ENCODE data around the gene NTN5.

NTN5 gene

GRCh38 chr19:48619692-48620585 is 52.9 kb downstream of the NTN5 start:
- Mint-ChIP-seq H3K36me3 (ENCODE audit: low read depth) (peaks cover 24% of the 10 kb centered on the region), H3K27ac (peak overlapping the region; percentile 100), H3K9me3 (no peaks in the 10 kb centered on the region), H3K4me1 (peaks cover 79% of the 10 kb centered on the region), H3K4me3 (peak overlapping the region; percentile 97), H3K27me3 (ENCODE audit: low read depth, poor library complexity) (no peaks in the 10 kb centered on the region)
- no peak for TF ChIP-seq CTCF (IDR thresholded peaks at IDR 0.05)
- no peak for DNase-seq

- H3K4me3 Mint-ChIP-seq: peak within 1 kb of the TSS; percentile 97
- H3K9me3 Mint-ChIP-seq: no peaks in the 10 kb centered on the region
- H3K27ac Mint-ChIP-seq: peak within 1 kb of the TSS; percentile 100
- peaks cover 78% of the 10 kb centered on the region for H3K4me1 Mint-ChIP-seq
- no peak for TF ChIP-seq CTCF (IDR thresholded peaks at IDR 0.05)
- peaks cover 24% of the 10 kb centered on the region for H3K36me3 Mint-ChIP-seq (ENCODE audit: low read depth)
- H3K27me3 Mint-ChIP-seq (ENCODE audit: low read depth, poor library complexity): no peaks in the 10 kb centered on the region
- DNase-seq: peak; percentile 95
These were observed 53.7 kb downstream of the NTN5 start, which contains the start of the genes RPL18 and SPHK2 for GRCh38 chr19:48618916-48619691. TSS of gene RPL18 (minus strand) at chr19:48619178. CDS start at chr19:48619143, 35 bp downstream. TSS of gene SPHK2 (plus strand) at chr19:48619506. CDS start at chr19:48620515, 1,009 bp downstream.

- no peak for TF ChIP-seq CTCF (IDR thresholded peaks at IDR 0.05)
- H3K36me3 Mint-ChIP-seq (ENCODE audit: low read depth): peaks cover 24% of the 10 kb centered on the region
- no peak for DNase-seq
These were observed 54.4 kb downstream of the NTN5 start for GRCh38 chr19:48618278-48618915.

GRCh38 chr19:48617146-48617937 is 55.5 kb downstream of the NTN5 start:
- Mint-ChIP-seq H3K27me3 (ENCODE audit: low read depth, poor library complexity) (no peaks in the 10 kb centered on the region), H3K36me3 (ENCODE audit: low read depth) (peaks cover 24% of the 10 kb centered on the region), H3K4me1 (peaks cover 71% of the 10 kb centered on the region), H3K9me3 (no peaks in the 10 kb centered on the region), H3K27ac (peak overlapping the region; percentile 71), H3K4me3 (peak overlapping the region; percentile 97)
- TF ChIP-seq CTCF (IDR thresholded peaks at IDR 0.05): no peak
- DNase-seq: no peak

More at GRCh38 chr19:48618278-48618915, 54.4 kb downstream of the NTN5 start:
- H3K4me1 Mint-ChIP-seq: peaks cover 79% of the 10 kb centered on the region
- peak overlapping the region; percentile 97 for H3K4me3 Mint-ChIP-seq
- H3K27ac Mint-ChIP-seq: peak overlapping the region; percentile 100
- no peaks in the 10 kb centered on the region for H3K27me3 Mint-ChIP-seq (ENCODE audit: low read depth, poor library complexity)
- H3K9me3 Mint-ChIP-seq: no peaks in the 10 kb centered on the region

GRCh38 chr19:48616491-48617056 is 56.2 kb downstream of the NTN5 start:
- Mint-ChIP-seq H3K4me1 (peaks cover 65% of the 10 kb centered on the region), H3K9me3 (no peaks in the 10 kb centered on the region), H3K36me3 (ENCODE audit: low read depth) (peaks cover 22% of the 10 kb centered on the region), H3K27ac (peak overlapping the region; percentile 95), H3K27me3 (ENCODE audit: low read depth, poor library complexity) (no peaks in the 10 kb centered on the region), H3K4me3 (peak overlapping the region; percentile 97)
- TF ChIP-seq CTCF (IDR thresholded peaks at IDR 0.05): no peak
- DNase-seq: no peak
